Activated CD4-positive, alpha-beta T cell treated with anti-CD3 and anti-CD28 coated beads, Interleukin-2, amount 50 U/mL, for 48 hours (primary cell): Measurements from ENCODE around the gene NTF3.

Experiments used
- DNase-seq, 2 experiments: peaks; one replicate each; pipeline ENCODE4 v3.0.0-alpha.2; 2020

The NTF3 gene

GRCh38 chr12:5459051-5459782, 27.3 kb downstream of the NTF3 start:
- no peak for DNase-seq

- no peak for DNase-seq
Measured at GRCh38 chr12:5460817-5461216, 28.9 kb downstream of the NTF3 start.

- DNase-seq = no peak
Measured at GRCh38 chr12:5461966-5462365, 30.1 kb downstream of the NTF3 start.

GRCh38 chr12:5464096-5464495, 32.2 kb downstream of the NTF3 start:
- DNase-seq = no peak

GRCh38 chr12:5465384-5465783, 33.5 kb downstream of the NTF3 start:
- no peak for DNase-seq

GRCh38 chr12:5466521-5466960, 34.6 kb downstream of the NTF3 start:
- no peak for DNase-seq

- DNase-seq = no peak
Measured at GRCh38 chr12:5467931-5468330, 36.0 kb downstream of the NTF3 start.

- no peak for DNase-seq
Measured at GRCh38 chr12:5470221-5470620, 38.3 kb downstream of the NTF3 start.

- DNase-seq = no peak
Measured at GRCh38 chr12:5470703-5471102, 38.8 kb downstream of the NTF3 start.

GRCh38 chr12:5473076-5473782, 41.3 kb downstream of the NTF3 start:
- no peak for DNase-seq

- DNase-seq = no peak
Measured at GRCh38 chr12:5473783-5474116, 41.8 kb downstream of the NTF3 start.

- no peak for DNase-seq
Measured at GRCh38 chr12:5476356-5476755, 44.4 kb downstream of the NTF3 start.

GRCh38 chr12:5478081-5478706, 46.3 kb downstream of the NTF3 start:
- DNase-seq = no peak

- DNase-seq = no peak
Measured at GRCh38 chr12:5479761-5480160, 47.9 kb downstream of the NTF3 start.

GRCh38 chr12:5480218-5480937, 48.5 kb downstream of the NTF3 start:
- DNase-seq = no peak

GRCh38 chr12:5480938-5481303, 49.0 kb downstream of the NTF3 start:
- DNase-seq = no peak

GRCh38 chr12:5481645-5482044, 49.7 kb downstream of the NTF3 start:
- no peak for DNase-seq

GRCh38 chr12:5484426-5484825, 52.5 kb downstream of the NTF3 start:
- no peak for DNase-seq

GRCh38 chr12:5485454-5485853, 53.5 kb downstream of the NTF3 start:
- no peak for DNase-seq

GRCh38 chr12:5487076-5487475, 55.2 kb downstream of the NTF3 start:
- no peak for DNase-seq

- DNase-seq = no peak
Measured at GRCh38 chr12:5487948-5488625, 56.2 kb downstream of the NTF3 start.

GRCh38 chr12:5488626-5488955, 56.7 kb downstream of the NTF3 start:
- no peak for DNase-seq

- no peak for DNase-seq
Measured at GRCh38 chr12:5489017-5489416, 57.1 kb downstream of the NTF3 start.
